Activated naive CD4-positive, alpha-beta T cell treated with anti-CD3 and anti-CD28 coated beads for 36 hours (primary cell): ENCODE measurements around the gene LILRB5. TPM values are rescaled to one million over a fixed set of nuclear protein-coding genes. Genes with fewer than 3 reads are reported as not detected.

Experiments
- CTCF ChIA-PET: fragments of 350-600 bp; sonication (Branson Sonifier 250); formaldehyde crosslinking; loops from one replicate; lab custom pipeline; 2021; ENCODE audit warnings: antibody characterized with exemption; lab: Charles Lee
- DNase-seq: peaks from one replicate; pipeline ENCODE4 v3.0.0-alpha.2; 2020
- H3K27ac Mint-ChIP-seq: one replicate; pipeline ENCODE4 v1.8.0; 2021; ENCODE audit warnings: mild to moderate bottlenecking, mixed read lengths
- H3K27me3 Mint-ChIP-seq: one replicate; pipeline ENCODE4 v1.8.0; 2021; ENCODE audit warnings: low read depth, mixed read lengths
- H3K36me3 Mint-ChIP-seq: one replicate; pipeline ENCODE4 v1.8.0; 2021; ENCODE audit warnings: low read depth, mixed read lengths
- H3K4me1 Mint-ChIP-seq: one replicate; pipeline ENCODE4 v1.8.0; 2021; ENCODE audit warnings: low read depth, mixed read lengths
- H3K4me3 Mint-ChIP-seq: one replicate; pipeline ENCODE4 v1.8.0; 2021; ENCODE audit warnings: mild to moderate bottlenecking, moderate library complexity, mixed read lengths
- H3K9me3 Mint-ChIP-seq: one replicate; pipeline ENCODE4 v1.8.0; 2021; ENCODE audit warnings: mixed read lengths
- intact Hi-C: fragments of 100-400 bp; cut with micrococcal nuclease; formaldehyde crosslinking; loops from one replicate; pipeline ENCODE4 v1.15.1; 2023
- microRNA-seq: library from miRNA; unstranded; fragments of <30 nt; microRNA quantifications from one replicate; pipeline ENCODE4 v1.2.0, GENCODE V29; 2022; ENCODE audit warnings: borderline microRNAs expressed, borderline replicate concordance
- total RNA-seq, 2 experiments: library from RNA; stranded (reverse); gene quantifications; one replicate each; pipeline ENCODE4 v1.2.3, GENCODE V29; 2021

LILRB5 gene
- total RNA-seq, 2 experiments from 2014 or later, result not detected

DNA sequence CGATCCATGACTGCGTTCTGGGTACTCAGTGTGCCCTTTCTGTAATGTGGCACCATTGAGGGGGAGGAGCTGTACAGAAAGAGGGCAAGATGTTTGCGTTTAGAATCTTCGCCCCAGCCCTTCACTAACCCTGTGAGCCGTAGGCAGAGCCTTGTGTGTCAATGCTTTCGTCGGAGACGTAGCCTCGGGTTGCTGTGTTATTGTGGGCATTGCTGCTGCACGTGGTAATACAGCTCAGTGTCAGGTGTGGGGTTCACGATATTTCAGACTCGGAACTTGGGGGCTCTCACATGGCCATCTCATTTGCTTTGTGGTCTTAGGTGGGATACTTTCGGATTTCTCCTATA, 50.3 kb downstream of the LILRB5 start:
- Mint-ChIP-seq H3K4me1 (peaks cover 94% of the 10 kb centered on the region), H3K27ac (peak overlapping the region; percentile 85), H3K36me3 (peaks cover 84% of the 10 kb centered on the region), H3K4me3 (peak overlapping the region; percentile 29), H3K27me3 (no peaks in the 10 kb centered on the region), H3K9me3 (no peaks in the 10 kb centered on the region)
- no peak for DNase-seq
- CTCF ChIA-PET, result interaction anchor here (1.6 to 1.7 kb wide), 2 partner anchors 39 to 59 kb away, joined by 5 to 7 read pairs; no protein-coding TSS in a partner anchor
- intact Hi-C loops, result loop anchor here (5.0 kb wide), 1 partner anchor 340 kb away; the partner anchor contains the start of gene MYADM

GRCh38 chr19:54206030-54206830, 50.8 kb downstream of the LILRB5 start:
- Mint-ChIP-seq H3K4me1 (peaks cover 92% of the 10 kb centered on the region), H3K9me3 (no peaks in the 10 kb centered on the region), H3K27me3 (no peaks in the 10 kb centered on the region), H3K36me3 (peaks cover 88% of the 10 kb centered on the region), H3K27ac (peak overlapping the region; percentile 85), H3K4me3 (peak overlapping the region; percentile 29)
- intact Hi-C loops, result loop anchor here (5.0 kb wide), 1 partner anchor 339 kb away; the partner anchor contains the start of gene MYADM
- CTCF ChIA-PET, result interaction anchor here (1.6 to 1.7 kb wide), 2 partner anchors 39 to 60 kb away, joined by 5 to 7 read pairs; no protein-coding TSS in a partner anchor
- no peak for DNase-seq

DNA sequence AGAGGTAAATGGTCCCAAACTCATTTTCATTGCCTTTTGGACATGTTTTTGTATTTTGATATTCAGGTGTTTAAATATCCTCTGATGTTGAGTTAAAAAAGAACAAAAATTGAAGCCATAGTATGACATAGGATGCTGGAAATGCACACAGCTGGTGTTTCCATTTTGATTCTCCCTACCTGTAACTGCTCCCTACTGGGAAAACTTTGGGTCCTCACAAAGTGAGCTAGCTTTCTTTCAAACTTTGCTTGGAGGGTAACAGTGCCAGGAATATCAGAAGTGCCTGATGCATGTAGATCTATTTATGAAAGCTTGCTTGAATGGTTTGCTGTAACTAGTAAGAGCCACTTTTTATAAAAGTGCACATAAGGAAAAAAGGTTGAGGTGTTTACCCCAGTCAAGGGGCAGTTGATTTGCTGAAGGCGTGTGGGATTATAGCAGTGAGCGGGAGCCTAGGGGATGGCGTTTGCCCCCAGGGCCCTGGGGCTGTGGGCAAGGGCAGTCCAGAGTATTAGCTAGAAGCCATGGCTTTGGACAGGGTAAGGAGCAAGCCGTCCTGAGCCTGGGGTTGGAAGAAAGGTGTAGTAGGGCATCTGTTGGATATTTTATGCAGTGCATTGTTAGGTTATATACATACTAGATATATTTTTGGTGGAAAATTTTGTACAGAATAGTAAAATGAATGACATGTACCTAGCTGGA, 52.2 kb downstream of the LILRB5 start:
- DNase-seq, result no peak
- no peaks in the 10 kb centered on the region for H3K27me3 Mint-ChIP-seq
- no peaks in the 10 kb centered on the region for H3K9me3 Mint-ChIP-seq
- peaks cover 82% of the 10 kb centered on the region for H3K36me3 Mint-ChIP-seq
- CTCF ChIA-PET, result interaction anchor here (0.5 to 0.7 kb wide), 2 partner anchors 92 to 1968 kb away, joined by 3 read pairs; no protein-coding TSS in a partner anchor
- H3K4me3 Mint-ChIP-seq, result peak overlapping the region; percentile 99
- H3K27ac Mint-ChIP-seq, result peak overlapping the region; percentile 77
- H3K4me1 Mint-ChIP-seq, result peaks cover 85% of the 10 kb centered on the region
- intact Hi-C loops, result loop anchor here (5.0 kb wide), 1 partner anchor 338 kb away; the partner anchor contains the start of gene MYADM

DNA sequence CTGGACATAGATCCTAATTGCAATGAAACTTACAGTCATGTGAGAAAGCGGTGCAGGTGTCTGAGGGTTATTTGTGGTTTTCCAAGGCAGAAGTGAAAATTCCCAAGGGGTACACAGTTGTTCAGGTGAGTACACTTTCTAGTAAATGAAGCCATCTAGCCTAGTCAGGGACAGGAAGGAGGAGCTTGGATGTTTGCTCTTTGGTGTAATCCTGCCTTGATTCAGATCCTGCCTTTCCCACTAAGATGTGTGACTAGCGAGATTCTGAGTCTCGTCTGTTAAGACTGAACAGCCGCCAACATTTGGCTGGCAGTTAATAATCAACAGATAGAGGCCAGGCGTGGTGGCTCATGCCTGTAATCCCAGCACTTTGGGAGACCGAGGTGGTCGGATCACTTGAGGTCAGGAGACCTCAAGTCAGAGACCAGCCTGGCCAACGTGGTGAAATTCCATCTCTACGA, 53.9 kb downstream of the LILRB5 start:
- CTCF ChIA-PET, result no interaction called here
- intact Hi-C loops, result no loop called here

GRCh38 chr19:54201980-54202379, 55.1 kb downstream of the LILRB5 start:
- DNase-seq, result no peak
- H3K4me3 Mint-ChIP-seq, result peak overlapping the region; percentile 99
- peaks cover 62% of the 10 kb centered on the region for H3K4me1 Mint-ChIP-seq
- no peaks in the 10 kb centered on the region for H3K27me3 Mint-ChIP-seq
- peak overlapping the region; percentile 100 for H3K27ac Mint-ChIP-seq
- H3K9me3 Mint-ChIP-seq, result no peaks in the 10 kb centered on the region
- CTCF ChIA-PET, result no interaction called here
- intact Hi-C loops, result loop anchor here (1.0 kb wide), 1 partner anchor 43 kb away; the partner anchor contains the start of gene LENG1
- H3K36me3 Mint-ChIP-seq, result peaks cover 63% of the 10 kb centered on the region

More for the DNA sequence above, 53.9 kb downstream of the LILRB5 start:
- H3K36me3 Mint-ChIP-seq, result peaks cover 75% of the 10 kb centered on the region
- H3K9me3 Mint-ChIP-seq, result no peaks in the 10 kb centered on the region
- H3K27ac Mint-ChIP-seq, result peak overlapping the region; percentile 53
- peak overlapping the region; percentile 99 for H3K4me3 Mint-ChIP-seq
- no peak for DNase-seq
- H3K4me1 Mint-ChIP-seq, result peaks cover 74% of the 10 kb centered on the region
- H3K27me3 Mint-ChIP-seq, result no peaks in the 10 kb centered on the region

DNA sequence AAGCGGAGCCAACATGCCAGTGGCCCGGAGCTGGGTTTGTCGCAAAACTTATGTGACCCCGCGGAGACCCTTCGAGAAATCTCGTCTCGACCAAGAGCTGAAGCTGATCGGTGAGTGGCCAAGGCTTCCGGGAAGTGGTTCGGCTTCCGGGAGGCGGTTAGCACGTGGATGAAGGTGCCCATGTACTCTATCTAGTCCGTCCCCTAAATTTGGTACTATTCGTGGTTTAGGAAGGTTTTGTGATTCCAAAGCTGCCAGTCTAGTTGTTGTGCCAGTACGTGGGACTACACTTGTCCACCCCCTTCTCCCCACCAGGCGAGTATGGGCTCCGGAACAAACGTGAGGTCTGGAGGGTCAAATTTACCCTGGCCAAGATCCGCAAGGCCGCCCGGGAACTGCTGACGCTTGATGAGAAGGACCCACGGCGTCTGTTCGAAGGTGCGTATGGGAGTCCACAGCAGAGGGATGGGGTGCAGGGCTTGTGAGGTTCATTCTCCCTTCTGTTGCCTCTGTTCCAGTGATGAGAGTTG, 55.8 kb downstream of the LILRB5 start:
- DNase-seq, result no peak
- Mint-ChIP-seq H3K27ac (peak overlapping the region; percentile 100), H3K36me3 (peaks cover 56% of the 10 kb centered on the region), H3K27me3 (no peaks in the 10 kb centered on the region), H3K4me1 (peaks cover 56% of the 10 kb centered on the region), H3K9me3 (no peaks in the 10 kb centered on the region), H3K4me3 (peak overlapping the region; percentile 99)
- intact Hi-C loops, result loop anchor here (1.0 kb wide), 1 partner anchor 42 kb away; the partner anchor contains the start of gene LENG1
- CTCF ChIA-PET, result no interaction called here

Small RNAs within 50 kb of the gene (microRNA-seq; reads per million reads assigned to microRNA genes)
- not detected for gene MIR4752

Other genes starting within 250 kb of the LILRB5 start
- not detected for gene VSTM1, start 193.4 kb downstream of the LILRB5 start, total RNA-seq
- not detected for gene TARM1, start 175.9 kb downstream of the LILRB5 start, total RNA-seq
- gene OSCAR, start 156.5 kb downstream of the LILRB5 start, total RNA-seq, result under 1 TPM; 0.17 to 0.36 TPM
- 100 to 1,000 TPM; 110 to 120 TPM for gene NDUFA3, start 154.4 kb downstream of the LILRB5 start, total RNA-seq
- gene TFPT, start 141.6 kb downstream of the LILRB5 start, total RNA-seq, result 10 to 100 TPM; 17.0 to 17.3 TPM
- gene PRPF31, start 141.5 kb downstream of the LILRB5 start, total RNA-seq, result 10 to 100 TPM; 67.5 to 71.8 TPM
- gene CNOT3, start 119.5 kb downstream of the LILRB5 start, total RNA-seq, result 10 to 100 TPM; 50.4 to 58.3 TPM
- 1 to 10 TPM; 4.7 to 5.6 TPM for gene LENG1, start 97.6 kb downstream of the LILRB5 start, total RNA-seq
- gene TMC4, start 84.1 kb downstream of the LILRB5 start, total RNA-seq, result under 1 TPM in 1 of 2 experiments, not detected in 1; 0.24 TPM
- gene MBOAT7, start 67.7 kb downstream of the LILRB5 start, total RNA-seq, result 10 to 100 TPM; 33.7 to 36.1 TPM
- 1 to 10 TPM; 8.0 to 8.5 TPM for gene TSEN34, start 66.0 kb downstream of the LILRB5 start, total RNA-seq
- gene RPS9, start 56.4 kb downstream of the LILRB5 start, total RNA-seq, result 1,000 to 10,000 TPM; 1,883 to 1,912 TPM
- gene LILRB3, start 34.3 kb downstream of the LILRB5 start, total RNA-seq, result not detected
- gene LILRA6, start 14.5 kb downstream of the LILRB5 start, total RNA-seq, result not detected
- gene LILRB2, start 23.8 kb upstream of the LILRB5 start, total RNA-seq, result not detected
- gene LILRA5, start 55.9 kb upstream of the LILRB5 start, total RNA-seq, result not detected
- not detected for gene LILRA4, start 81.9 kb upstream of the LILRB5 start, total RNA-seq
- gene LAIR1, start 107.7 kb upstream of the LILRB5 start, total RNA-seq, result 1 to 10 TPM; 5.2 to 5.7 TPM
- not detected for gene TTYH1, start 158.2 kb upstream of the LILRB5 start, total RNA-seq
- gene LENG8, start 191.9 kb upstream of the LILRB5 start, total RNA-seq, result 100 to 1,000 TPM; 171 to 175 TPM
- gene LENG9, start 206.5 kb upstream of the LILRB5 start, total RNA-seq, result 1 to 10 TPM; 5.7 to 7.1 TPM
- not detected for gene CDC42EP5, start 216.0 kb upstream of the LILRB5 start, total RNA-seq
- under 1 TPM; 0.45 to 0.69 TPM for gene LAIR2, start 245.6 kb upstream of the LILRB5 start, total RNA-seq